Chondrocyte (in vitro differentiated cells): ENCODE data around the gene KREMEN1. TPM values are rescaled to one million over a fixed set of nuclear protein-coding genes. Genes with fewer than 3 reads are reported as not detected.

Experiments used
- DNase-seq: peaks from one replicate; pipeline ENCODE4 v3.0.0; 2021; ENCODE audit warnings: mixed read lengths, low spot score
- H3K27ac Mint-ChIP-seq: one replicate; pipeline ENCODE4 v1.8.0; 2021; ENCODE audit warnings: mild to moderate bottlenecking, moderate library complexity, mixed read lengths; ENCODE audit not compliant: unreplicated experiment
- H3K27me3 Mint-ChIP-seq: 2 replicates; pipeline ENCODE4 v1.8.0; 2021; ENCODE audit warnings: low read depth, mixed read lengths
- H3K36me3 Mint-ChIP-seq: 2 replicates; pipeline ENCODE4 v1.8.0; 2021; ENCODE audit warnings: low read depth, mixed read lengths
- H3K4me1 Mint-ChIP-seq: 2 replicates; pipeline ENCODE4 v1.8.0; 2021; ENCODE audit warnings: low read depth, mild to moderate bottlenecking, mixed read lengths
- H3K4me3 Mint-ChIP-seq: one replicate; pipeline ENCODE4 v1.8.0; 2021; ENCODE audit warnings: mild to moderate bottlenecking, moderate library complexity, mixed read lengths; ENCODE audit not compliant: unreplicated experiment
- H3K9me3 Mint-ChIP-seq: 2 replicates; pipeline ENCODE4 v1.8.0; 2021; ENCODE audit warnings: low read depth, mixed read lengths
- total RNA-seq: library from RNA; stranded (reverse); gene quantifications from 3 replicates; pipeline ENCODE4 v1.2.1, GENCODE V29; 2021
- TF ChIP-seq, protein P1 (sequence below): fragments of 200-600 bp; sonication (generic); IDR thresholded peaks from 2 replicates; pipeline ENCODE4 v1.5.0; 2021; ENCODE audit warnings: antibody characterized with exemption, mild to moderate bottlenecking, moderate library complexity

The KREMEN1 gene
- total RNA-seq, 1 donor from 2014 or later = 7.3 TPM

DNA sequence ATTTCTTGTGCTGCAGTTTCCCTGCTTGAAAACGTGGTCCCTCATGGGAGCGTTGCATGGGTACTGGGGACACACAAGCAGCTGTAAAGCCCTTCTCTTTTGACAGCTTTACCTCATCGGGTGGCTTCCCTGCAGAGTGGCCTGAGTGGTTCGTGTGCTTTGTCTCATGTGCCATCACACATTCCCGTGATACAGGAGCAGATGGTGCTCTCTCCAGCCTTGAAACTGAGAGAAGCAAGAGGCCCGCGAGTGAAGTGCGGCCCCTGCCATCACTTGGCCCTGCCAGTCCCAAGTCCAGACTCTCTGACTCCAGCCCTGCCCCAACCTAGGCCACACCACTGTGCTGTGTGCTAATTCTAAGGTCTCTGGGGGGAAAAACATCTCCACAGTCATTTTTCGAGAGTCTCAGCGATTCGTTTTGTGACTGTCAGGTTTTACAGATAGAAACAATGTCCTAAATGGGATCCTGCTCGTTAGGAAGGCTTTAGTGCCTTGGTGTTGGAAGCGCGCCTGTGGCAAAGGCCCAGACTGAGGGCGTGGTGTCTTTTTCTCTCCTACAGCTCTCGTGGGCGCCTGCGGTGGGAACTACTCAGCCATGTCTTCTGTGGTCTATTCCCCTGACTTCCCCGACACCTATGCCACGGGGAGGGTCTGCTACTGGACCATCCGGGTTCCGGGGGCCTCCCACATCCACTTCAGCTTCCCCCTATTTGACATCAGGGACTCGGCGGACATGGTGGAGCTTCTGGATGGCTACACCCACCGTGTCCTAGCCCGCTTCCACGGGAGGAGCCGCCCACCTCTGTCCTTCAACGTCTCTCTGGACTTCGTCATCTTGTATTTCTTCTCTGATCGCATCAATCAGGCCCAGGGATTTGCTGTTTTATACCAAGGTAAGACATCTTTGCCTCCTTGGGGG is 64.2 kb downstream of the KREMEN1 start:
- TF ChIP-seq, protein P1, sequence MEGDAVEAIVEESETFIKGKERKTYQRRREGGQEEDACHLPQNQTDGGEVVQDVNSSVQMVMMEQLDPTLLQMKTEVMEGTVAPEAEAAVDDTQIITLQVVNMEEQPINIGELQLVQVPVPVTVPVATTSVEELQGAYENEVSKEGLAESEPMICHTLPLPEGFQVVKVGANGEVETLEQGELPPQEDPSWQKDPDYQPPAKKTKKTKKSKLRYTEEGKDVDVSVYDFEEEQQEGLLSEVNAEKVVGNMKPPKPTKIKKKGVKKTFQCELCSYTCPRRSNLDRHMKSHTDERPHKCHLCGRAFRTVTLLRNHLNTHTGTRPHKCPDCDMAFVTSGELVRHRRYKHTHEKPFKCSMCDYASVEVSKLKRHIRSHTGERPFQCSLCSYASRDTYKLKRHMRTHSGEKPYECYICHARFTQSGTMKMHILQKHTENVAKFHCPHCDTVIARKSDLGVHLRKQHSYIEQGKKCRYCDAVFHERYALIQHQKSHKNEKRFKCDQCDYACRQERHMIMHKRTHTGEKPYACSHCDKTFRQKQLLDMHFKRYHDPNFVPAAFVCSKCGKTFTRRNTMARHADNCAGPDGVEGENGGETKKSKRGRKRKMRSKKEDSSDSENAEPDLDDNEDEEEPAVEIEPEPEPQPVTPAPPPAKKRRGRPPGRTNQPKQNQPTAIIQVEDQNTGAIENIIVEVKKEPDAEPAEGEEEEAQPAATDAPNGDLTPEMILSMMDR = no peak
- Mint-ChIP-seq H3K27me3 (no peaks in the 10 kb centered on the region), H3K4me1 (no peaks in the 10 kb centered on the region), H3K27ac (no peak overlapping the region), H3K4me3 (no peak overlapping the region), H3K36me3 (peaks cover 11% of the 10 kb centered on the region), H3K9me3 (peaks cover 8% of the 10 kb centered on the region)
- no peak for DNase-seq

- DNase-seq = no peak
These were observed 65.9 kb downstream of the KREMEN1 start for GRCh38 chr22:29138556-29139305.

GRCh38 chr22:29139965-29140782 is 67.3 kb downstream of the KREMEN1 start:
- Mint-ChIP-seq H3K36me3 (peaks cover 4% of the 10 kb centered on the region), H3K4me1 (no peaks in the 10 kb centered on the region), H3K27me3 (no peaks in the 10 kb centered on the region), H3K9me3 (no peaks in the 10 kb centered on the region), H3K4me3 (no peak overlapping the region), H3K27ac (no peak overlapping the region)
- TF ChIP-seq, protein P1 = no peak
- DNase-seq = no peak

More at GRCh38 chr22:29138556-29139305, 65.9 kb downstream of the KREMEN1 start:
- TF ChIP-seq, protein P1 = no peak
- no peak overlapping the region for H3K27ac Mint-ChIP-seq
- no peaks in the 10 kb centered on the region for H3K4me1 Mint-ChIP-seq
- H3K36me3 Mint-ChIP-seq = peaks cover 8% of the 10 kb centered on the region
- H3K27me3 Mint-ChIP-seq = no peaks in the 10 kb centered on the region
- H3K4me3 Mint-ChIP-seq = no peak overlapping the region
- peaks cover 6% of the 10 kb centered on the region for H3K9me3 Mint-ChIP-seq

DNA sequence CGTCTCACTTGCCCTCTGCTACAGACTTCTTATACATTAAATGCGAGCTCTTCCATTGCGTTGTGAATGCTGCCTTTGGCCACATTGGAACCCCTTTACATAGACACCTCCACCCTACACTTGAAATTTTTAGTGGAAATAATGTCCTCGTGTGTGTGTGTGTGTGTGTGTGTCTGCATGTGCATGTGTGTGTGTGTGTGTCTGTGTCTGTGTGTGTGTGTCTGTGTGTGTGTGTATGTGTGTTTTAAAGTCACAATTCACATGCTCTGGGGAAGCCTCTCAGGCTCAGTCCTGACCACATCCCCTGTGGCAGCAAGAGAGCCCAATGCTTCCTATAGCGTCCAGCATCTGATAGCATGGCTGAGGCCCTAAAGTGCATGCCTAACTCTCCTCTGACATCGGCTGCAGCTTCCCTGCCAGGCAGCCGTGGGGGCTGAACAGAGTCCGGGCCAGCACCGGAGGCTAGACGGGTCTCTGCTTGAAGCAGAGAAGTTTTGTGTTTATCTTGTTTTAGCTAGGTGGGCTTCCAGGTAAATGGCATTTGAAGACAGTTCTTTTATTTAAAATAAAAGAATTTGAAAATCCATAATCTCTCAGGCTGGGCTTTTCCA is 68.3 kb downstream of the KREMEN1 start:
- no peaks in the 10 kb centered on the region for H3K4me1 Mint-ChIP-seq

More for the DNA sequence above, 68.3 kb downstream of the KREMEN1 start:
- Mint-ChIP-seq H3K27ac (no peak overlapping the region), H3K4me3 (no peak overlapping the region), H3K27me3 (no peaks in the 10 kb centered on the region), H3K9me3 (no peaks in the 10 kb centered on the region), H3K36me3 (peaks cover 4% of the 10 kb centered on the region)
- TF ChIP-seq, protein P1 = no peak
- DNase-seq = no peak
